Skin of body (tissue), 2 donors: Measurements from ENCODE around the gene RPL39L. TPM values are rescaled to one million over a fixed set of nuclear protein-coding genes. Genes with fewer than 3 reads are reported as not detected.
"Not testable (repeated sequence)": the region's sequence is repeated elsewhere in the genome, so short reads cannot be mapped to it uniquely, and the experiment has no call there.

Source experiments
- DNase-seq: peaks from one replicate; lab custom pipeline; 2025; lab: John Stamatoyannopoulos, UW
- total RNA-seq: library from RNA; depleted of rRNA; stranded (reverse); fragments of >200 nt; gene quantifications from one replicate; pipeline ENCODE4 v1.2.3, GENCODE V29; 2014

RPL39L gene
- total RNA-seq, 1 donor from 2014 or later = 15.0 TPM

DNA sequence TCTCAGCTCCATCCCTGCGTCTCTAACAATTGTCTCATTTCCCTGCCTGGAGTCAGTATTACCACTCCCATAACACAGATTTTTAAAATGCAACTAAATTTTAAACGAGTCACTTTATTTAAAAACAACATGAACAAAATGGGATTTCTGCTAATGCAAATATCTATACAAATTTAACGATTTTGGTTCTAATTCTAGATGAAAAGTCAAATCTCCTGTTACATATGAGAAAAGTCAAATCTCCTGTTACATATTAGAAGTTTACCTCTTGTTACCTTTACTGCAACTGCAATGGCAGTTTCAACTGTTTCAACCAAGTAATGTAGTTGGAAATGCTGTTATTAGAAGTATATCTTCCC is 578 bp upstream of the RPL39L start:
- DNase-seq = no peak

- no peak for DNase-seq
Measured at GRCh38 chr3:187136936-187137335, 2.4 kb downstream of the RPL39L start.

DNA sequence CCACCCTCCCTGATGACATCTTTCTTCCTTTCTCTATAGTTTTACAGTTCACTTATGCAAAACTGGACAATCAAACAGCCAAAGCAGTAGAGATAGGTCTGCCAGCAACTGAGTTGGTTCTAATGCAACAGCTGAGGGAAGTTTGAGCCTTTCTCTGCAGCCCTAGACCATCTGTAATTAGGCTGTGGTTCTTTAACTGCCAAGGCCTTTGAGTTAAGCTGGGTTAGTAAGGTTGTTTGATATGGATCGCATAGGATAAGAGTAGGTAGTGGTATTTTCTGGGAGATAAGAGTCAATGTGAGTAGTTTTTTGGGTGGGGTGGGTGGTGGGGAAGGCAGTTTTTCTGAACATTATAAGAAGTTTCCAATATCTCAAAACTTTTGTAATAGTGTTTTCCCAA is 3.0 kb downstream of the RPL39L start:
- DNase-seq = no peak

DNA sequence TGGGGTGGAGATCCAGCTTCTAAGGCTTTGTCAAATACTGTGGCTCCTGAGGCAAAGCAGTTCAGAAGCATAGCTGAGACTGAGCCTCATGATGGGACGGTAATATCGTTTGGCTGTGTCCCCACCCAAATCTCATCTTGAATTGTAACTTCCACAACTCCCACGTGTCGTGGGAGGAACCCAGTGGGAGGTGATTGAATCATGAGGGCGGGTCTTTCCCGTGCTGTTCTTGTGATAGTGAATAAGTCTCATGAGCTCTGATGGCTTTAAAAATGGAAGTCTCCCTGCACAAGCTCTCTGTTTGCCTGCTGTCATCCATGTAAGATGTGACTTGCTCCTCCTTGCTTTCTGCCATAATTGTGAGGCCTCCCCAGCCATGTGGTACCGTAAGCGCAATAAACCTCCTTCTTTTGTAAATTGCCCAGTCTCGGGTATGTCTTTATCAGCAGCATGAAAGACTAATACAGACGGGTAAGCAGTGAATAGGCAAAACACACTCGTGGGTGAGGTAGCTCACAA is 4.1 kb downstream of the RPL39L start:
- not testable (repeated sequence) for DNase-seq

GRCh38 chr3:187133181-187133580 is 6.1 kb downstream of the RPL39L start:
- not testable (repeated sequence) for DNase-seq

- no peak for DNase-seq
Measured at GRCh38 chr3:187132666-187133065, 6.6 kb downstream of the RPL39L start.

DNA sequence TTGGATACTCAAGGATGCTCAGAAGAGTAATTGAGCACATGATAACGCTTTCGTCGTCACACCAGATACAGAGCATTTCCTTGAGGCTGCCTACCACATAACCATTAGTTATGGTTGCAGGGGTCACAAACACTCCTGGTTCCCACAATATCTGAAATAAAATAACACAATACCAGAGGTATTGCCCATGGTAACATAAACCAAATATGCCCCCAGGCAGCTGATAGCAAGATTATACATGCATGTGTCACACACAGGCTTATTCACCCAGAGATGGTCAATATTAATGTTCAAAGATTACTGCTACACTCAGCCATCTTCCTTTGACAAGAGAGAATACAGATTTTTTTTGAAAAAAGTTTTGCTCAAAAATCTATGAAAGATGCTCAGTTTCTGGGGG is 7.3 kb downstream of the RPL39L start:
- DNase-seq = no peak

- DNase-seq = no peak
Measured at GRCh38 chr3:187130346-187131066, 8.8 kb downstream of the RPL39L start.

DNA sequence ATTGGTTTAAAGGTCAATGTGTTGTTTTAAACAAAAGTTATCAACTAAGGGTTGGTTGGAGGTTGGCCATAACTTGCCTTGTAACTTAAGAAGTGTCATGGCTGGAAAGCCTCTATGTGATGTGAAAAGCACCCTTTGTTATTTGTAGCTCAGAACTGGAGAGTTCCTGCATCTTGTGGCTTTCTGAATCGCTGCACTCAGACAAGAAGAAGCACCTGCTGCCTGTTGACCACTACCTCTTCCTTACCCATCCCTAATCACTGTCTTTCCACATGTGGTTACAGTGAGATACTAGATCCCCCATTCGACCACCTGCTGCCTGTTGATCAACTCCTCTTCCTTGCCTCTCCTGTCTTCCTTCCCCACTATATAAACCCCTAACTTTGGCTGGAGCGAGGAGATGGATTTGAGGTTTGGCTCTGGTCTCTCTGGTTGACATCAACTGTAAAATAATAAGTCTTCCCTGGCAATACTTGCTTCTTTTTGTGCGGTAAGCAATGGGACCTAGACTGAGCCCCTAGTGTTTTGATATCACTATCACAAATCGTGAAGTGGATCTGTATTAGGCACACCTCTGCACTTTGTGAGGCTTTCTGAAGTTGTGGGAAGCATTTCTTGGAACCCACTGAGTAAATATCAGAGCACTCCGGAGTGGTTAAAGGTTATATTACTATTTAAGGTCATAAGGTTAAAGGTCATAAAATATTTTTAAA is 13.8 kb downstream of the RPL39L start:
- no peak for DNase-seq

DNA sequence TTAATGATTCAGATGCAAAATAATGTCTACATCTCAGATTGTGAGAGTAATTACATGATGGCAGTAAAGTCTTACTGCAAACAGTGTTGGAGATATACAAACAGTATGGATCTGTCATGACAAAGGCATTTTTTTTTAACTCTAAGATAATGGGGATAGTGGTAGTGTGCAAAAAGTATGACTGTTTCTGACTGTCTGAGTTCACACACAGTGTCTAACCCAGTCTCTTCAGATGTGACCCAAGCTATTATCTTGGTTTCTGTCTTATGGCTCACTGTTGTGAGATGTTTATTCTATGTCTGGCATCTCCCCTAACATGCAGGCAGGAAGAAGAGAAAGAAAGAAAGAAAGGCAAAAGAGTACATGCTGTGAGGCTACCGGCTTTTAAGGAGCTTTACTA is 17.0 kb downstream of the RPL39L start:
- no peak for DNase-seq

GRCh38 chr3:187120326-187120725 is 19.0 kb downstream of the RPL39L start:
- no peak for DNase-seq

- no peak for DNase-seq
Measured at GRCh38 chr3:187114511-187114910, 24.8 kb downstream of the RPL39L start.

DNA sequence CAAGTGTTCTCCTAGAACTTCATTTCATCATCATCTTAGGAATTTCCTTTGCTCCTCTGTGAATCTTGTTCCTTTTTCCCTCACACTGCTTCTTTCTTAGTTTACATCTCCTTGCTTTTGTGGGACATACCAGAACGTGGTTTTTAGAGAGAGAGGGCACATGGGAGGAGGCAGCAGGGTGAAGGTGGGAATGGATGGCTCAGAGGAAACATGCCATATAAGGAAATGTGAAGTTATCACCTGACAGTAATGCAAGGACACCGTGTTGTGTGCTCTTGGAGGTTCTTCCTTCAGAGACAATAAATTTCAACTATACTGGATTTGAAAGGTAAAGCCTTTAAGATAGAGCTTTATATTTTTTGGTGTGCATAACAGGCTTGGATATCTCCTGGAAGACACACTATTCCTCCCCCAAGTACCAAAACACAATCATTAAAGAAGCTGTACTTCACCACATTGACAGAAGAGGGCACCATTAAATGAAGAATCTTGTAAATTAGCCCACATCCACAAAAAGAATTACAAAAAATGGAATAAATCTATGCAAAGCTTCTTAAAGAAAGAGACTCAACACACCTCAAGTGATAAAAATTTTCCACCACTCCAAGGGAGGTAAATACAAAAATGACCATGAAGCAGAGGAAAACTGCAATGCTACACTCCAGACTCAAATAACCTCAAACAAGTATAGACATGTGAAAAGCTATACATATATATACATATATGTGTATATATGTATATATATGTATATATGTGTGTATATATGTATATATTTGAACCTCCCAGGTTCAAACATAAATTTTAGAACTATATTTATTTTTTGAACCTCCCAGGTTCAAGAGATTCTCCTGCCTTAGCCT is 26.1 kb downstream of the RPL39L start:
- peak; percentile 3 for DNase-seq

DNA sequence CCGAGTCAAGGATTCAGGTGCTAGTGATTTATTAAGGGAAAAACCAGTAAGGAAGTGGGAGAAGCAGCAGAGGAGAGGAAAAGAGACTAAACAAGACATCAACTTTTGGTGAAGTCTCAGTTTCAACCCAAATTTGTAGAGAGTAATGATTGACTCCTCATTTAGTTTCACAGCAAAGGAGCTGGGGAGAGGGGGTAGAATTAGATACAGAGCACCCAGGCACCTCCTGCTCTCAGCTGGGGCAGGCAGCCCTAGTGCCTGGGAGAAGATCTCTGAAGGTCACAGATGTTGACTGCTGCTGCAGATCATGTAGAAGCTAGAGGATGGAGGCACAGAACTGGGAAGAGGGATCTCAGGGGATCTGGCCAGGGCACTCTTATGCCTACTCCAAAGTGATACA is 29.1 kb downstream of the RPL39L start:
- no peak for DNase-seq

DNA sequence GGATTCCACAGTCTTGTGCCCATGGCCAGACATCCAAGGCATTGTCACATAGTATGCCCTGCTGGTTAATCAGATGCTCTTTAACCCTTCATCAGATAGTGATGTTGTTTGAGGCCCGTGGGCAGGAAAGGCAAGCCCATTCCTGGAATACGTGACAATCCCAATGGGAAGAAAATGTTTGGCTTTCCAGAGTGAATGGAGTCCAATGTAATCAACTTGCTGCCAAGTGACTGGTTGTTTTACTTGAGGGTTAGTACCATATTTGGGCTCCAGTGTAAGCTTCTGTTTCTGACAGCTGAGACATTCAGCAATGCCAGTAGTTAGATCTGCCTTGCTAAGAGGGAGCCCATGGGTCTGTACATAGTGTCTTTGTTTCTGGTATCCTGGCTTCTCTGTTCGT is 31.3 kb downstream of the RPL39L start:
- DNase-seq = no peak

- no peak for DNase-seq
Measured at GRCh38 chr3:187105700-187106099, 33.6 kb downstream of the RPL39L start.

- DNase-seq = peak; percentile 46
Measured at GRCh38 chr3:187104933-187105332, 34.4 kb downstream of the RPL39L start.

GRCh38 chr3:187104342-187104741 is 35.0 kb downstream of the RPL39L start:
- no peak for DNase-seq

DNA sequence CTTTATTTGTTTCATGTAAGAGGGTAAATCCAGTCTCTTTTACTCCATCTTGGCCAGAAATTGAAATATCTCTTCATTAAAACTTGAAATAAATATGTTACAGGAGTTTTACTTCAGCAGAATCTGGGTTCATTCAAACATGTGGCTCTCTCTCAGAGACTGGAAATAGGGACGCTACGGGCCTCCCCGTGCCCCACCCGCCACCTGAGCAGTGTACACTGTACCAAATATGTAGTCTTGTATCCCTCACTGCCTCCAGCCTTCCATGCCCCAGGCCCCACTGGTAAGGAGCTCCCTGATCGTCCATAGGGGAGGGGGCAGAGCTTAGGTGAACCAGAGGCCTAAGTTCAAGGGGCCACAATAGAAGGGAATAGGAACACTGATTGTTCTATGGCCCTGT is 36.0 kb downstream of the RPL39L start:
- no peak for DNase-seq

DNA sequence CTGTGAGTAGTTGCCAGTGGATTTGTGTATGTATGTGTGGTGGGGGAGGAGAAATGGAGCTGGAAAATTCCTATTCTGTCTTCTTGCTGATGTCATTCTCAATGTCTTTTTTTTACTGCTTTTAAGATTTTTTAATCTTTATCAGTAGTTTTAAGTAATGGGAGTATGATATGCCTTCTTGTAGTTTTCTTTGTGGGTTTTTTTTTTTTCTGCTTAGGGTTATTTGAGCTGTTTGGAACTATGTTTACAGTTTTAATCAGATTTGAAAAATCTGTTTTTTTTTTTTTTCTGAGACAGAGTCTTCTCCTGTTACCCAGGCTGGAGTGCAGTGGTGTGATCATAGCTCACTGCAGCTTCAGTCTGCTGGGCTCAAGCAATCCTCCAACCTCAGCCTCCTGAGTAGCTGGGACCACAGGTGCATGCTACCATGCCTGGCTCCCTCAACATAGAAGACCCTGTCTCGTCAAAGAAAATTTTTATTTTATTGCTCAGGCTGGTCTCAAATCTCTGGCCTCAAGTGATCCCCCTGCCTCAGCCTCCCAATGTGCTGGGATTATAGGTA is 37.1 kb downstream of the RPL39L start:
- DNase-seq = no peak

DNA sequence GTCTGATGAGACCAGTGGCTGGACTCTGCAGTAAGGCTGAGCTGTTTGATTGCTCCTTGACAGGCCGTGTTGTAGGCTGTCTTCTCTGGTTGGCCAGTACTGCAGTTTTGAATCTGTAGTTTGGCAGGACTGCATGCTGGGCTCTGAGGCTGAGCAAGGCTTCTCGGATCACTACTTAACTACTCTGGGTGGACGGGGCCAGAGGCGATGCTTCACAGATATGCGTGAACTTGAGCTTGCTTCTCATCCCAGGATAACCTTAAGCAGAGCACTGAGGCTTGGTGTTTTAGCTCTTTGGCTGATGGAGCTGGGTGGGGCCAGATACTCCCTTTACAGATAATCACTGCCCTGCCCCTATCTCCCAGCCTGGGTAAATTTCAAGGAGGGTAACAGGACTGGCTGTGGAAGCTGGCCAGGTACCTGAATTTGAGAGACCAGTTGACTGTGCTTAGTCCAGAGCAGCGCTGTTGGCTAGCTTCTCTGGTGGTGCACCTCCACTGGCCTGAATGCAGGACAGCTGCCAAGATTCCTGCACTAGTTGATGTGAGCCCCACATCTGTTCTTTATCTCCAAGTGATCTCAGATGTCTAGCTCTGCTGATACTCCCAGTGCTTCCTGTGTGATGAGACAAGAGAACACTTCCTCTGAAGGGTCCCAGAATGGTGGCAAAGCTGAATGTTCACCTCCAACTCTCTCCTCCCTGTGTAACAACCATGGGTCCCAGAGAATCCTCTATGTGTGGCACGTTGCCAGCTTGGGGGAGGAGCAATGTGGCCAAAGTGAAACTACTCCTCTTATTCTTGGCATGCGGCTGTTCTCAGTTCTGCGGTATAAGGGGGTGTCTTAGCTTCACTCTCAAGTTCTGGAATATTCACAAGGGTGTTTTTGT is 37.9 kb downstream of the RPL39L start:
- DNase-seq = peak; percentile 84
